Measurements from ENCODE around the gene SEMA3B.

DNA sequence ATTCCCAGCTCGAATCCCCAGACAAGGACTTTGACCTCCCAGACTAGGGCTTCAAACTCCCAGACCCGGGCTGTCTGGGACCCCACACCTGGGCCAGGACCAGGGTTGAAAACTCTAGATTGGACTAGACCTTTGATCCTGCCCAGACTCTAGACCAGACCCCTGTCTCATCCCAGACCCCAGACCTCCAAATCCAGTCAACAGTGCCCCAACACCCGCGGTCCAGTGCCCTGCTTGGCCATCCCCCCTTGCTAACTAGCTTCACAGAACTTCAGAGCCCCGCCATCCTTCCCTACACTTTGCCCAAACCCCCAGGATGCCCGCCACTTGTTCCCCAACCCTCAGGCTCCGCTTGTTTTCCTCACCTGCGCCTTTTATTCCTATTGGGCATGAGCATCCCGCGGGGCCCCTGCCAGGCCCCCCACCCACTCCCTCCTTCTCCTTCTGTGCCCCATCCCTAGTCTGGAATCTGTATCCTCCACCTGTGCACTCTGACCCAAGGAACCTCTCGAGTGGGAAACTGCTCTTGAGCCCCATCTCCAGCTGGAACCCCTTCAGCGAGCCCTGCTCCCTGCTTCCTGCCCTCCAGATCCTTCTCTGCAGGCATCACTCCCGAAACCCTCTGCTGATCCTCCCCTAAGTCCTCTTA lies 32.3 kb upstream of the SEMA3B start:
- TF ChIP-seq NR3C1 (CRISPR knock-in tag; conservative IDR thresholded peaks at IDR 0.05; ENCODE audit: low read depth) (no peak), CTCF (IDR thresholded peaks at IDR 0.05) (no peak), ZBTB21 (CRISPR knock-in tag; IDR thresholded peaks at IDR 0.05; ENCODE audit: borderline replicate concordance) (no peak)
- TF ChIP-seq, protein P1, sequence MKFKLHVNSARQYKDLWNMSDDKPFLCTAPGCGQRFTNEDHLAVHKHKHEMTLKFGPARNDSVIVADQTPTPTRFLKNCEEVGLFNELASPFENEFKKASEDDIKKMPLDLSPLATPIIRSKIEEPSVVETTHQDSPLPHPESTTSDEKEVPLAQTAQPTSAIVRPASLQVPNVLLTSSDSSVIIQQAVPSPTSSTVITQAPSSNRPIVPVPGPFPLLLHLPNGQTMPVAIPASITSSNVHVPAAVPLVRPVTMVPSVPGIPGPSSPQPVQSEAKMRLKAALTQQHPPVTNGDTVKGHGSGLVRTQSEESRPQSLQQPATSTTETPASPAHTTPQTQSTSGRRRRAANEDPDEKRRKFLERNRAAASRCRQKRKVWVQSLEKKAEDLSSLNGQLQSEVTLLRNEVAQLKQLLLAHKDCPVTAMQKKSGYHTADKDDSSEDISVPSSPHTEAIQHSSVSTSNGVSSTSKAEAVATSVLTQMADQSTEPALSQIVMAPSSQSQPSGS (CRISPR knock-in tag; IDR thresholded peaks at IDR 0.05; ENCODE audit: borderline replicate concordance, low read depth), result no peak
